ENCODE results near the gene KCNN4. TPM values are rescaled to one million over a fixed set of nuclear protein-coding genes. Genes with fewer than 3 reads are reported as not detected.

The KCNN4 gene
- total and polyA plus RNA-seq, 4 donors, result 0.14 to 30.3 (median 0.51) TPM

GRCh38 chr19:43748685-43749084 is 32.1 kb downstream of the KCNN4 start:
- H3K4me3 ChIP-seq (ENCODE audit: low read depth in 1 of 3, low read length in 3 of 3), result no peak overlapping the region
- TF ChIP-seq EGR1 (IDR thresholded peaks at IDR 0.05; ENCODE audit: low read depth in 2 of 2) (no peak), JUND (IDR thresholded peaks at IDR 0.05) (no peak), SP1 (IDR thresholded peaks at IDR 0.05) (no peak), FOXA2 (IDR thresholded peaks at IDR 0.05) (no peak), NR2F2 (IDR thresholded peaks at IDR 0.05) (no peak), YY1 (IDR thresholded peaks at IDR 0.05) (no peak), RXRA (IDR thresholded peaks at IDR 0.05) (no peak), GABPA (IDR thresholded peaks at IDR 0.05 in 1 of 2, conservative IDR thresholded peaks at IDR 0.05 in 1 of 2) (no peak)
- TF ChIP-seq, protein P1, sequence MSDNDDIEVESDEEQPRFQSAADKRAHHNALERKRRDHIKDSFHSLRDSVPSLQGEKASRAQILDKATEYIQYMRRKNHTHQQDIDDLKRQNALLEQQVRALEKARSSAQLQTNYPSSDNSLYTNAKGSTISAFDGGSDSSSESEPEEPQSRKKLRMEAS (IDR thresholded peaks at IDR 0.05), result no peak
- TF ChIP-seq, protein P2, sequence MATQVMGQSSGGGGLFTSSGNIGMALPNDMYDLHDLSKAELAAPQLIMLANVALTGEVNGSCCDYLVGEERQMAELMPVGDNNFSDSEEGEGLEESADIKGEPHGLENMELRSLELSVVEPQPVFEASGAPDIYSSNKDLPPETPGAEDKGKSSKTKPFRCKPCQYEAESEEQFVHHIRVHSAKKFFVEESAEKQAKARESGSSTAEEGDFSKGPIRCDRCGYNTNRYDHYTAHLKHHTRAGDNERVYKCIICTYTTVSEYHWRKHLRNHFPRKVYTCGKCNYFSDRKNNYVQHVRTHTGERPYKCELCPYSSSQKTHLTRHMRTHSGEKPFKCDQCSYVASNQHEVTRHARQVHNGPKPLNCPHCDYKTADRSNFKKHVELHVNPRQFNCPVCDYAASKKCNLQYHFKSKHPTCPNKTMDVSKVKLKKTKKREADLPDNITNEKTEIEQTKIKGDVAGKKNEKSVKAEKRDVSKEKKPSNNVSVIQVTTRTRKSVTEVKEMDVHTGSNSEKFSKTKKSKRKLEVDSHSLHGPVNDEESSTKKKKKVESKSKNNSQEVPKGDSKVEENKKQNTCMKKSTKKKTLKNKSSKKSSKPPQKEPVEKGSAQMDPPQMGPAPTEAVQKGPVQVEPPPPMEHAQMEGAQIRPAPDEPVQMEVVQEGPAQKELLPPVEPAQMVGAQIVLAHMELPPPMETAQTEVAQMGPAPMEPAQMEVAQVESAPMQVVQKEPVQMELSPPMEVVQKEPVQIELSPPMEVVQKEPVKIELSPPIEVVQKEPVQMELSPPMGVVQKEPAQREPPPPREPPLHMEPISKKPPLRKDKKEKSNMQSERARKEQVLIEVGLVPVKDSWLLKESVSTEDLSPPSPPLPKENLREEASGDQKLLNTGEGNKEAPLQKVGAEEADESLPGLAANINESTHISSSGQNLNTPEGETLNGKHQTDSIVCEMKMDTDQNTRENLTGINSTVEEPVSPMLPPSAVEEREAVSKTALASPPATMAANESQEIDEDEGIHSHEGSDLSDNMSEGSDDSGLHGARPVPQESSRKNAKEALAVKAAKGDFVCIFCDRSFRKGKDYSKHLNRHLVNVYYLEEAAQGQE (IDR thresholded peaks at IDR 0.05), result no peak
- no peak overlapping the region for H3K27ac ChIP-seq (ENCODE audit: low read depth in 1 of 2, low read length in 2 of 2)
- no peaks in the 10 kb centered on the region for H3K9me3 ChIP-seq (ENCODE audit: control insufficient read depth in 4 of 4, low read length in 3 of 4)
- WGBS, result 84% methylated on average over 4 of the region's 4 CpGs
- H3K27me3 ChIP-seq (ENCODE audit: control insufficient read depth in 4 of 4, insufficient read depth in 4 of 4, low read length in 3 of 4), result no peaks in the 10 kb centered on the region
- H3K9ac ChIP-seq (ENCODE audit: low read depth in 1 of 2, low read length in 2 of 2), result no peak overlapping the region
- no peak for DNase-seq (ENCODE audit: low spot score)
- peaks cover 2 to 51% (median 17%) of the 10 kb centered on the region in 4 donors for H3K36me3 ChIP-seq (ENCODE audit: control insufficient read depth in 4 of 4, insufficient read depth in 3 of 4, low read depth in 1 of 4, low read length in 3 of 4)
- H3K4me1 ChIP-seq (ENCODE audit: control insufficient read depth in 4 of 4, insufficient read depth in 4 of 4, low read length in 3 of 4), result peaks cover under 1 to 8% (median 5%) of the 10 kb centered on the region in 4 donors

DNA sequence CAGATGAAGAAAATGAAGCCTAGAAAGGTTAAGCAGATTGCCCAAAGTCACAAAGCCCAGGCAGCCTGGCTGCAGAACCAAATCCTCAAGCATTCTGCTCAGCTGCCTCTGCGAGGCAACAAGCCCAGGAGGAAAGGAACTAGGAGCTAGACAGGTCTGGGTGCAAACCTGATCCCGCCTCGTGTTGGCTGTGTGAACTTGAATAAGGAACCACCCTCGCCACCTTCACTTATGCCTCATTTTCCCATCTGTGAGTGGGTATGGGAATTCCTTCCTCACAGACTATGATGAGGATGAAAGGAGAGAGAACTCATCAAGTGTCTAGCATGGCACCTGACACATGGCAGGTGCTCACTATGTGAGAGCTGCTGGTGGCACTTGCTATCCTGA is 32.6 kb downstream of the KCNN4 start:
- no peak overlapping the region for H3K4me3 ChIP-seq (ENCODE audit: low read depth in 1 of 3, low read length in 3 of 3)
- WGBS, result 93% methylated on average over 4 of the region's 4 CpGs

More for the DNA sequence above, 32.6 kb downstream of the KCNN4 start:
- H3K27ac ChIP-seq (ENCODE audit: low read depth in 1 of 2, low read length in 2 of 2), result no peak overlapping the region
- no peaks in the 10 kb centered on the region for H3K27me3 ChIP-seq (ENCODE audit: control insufficient read depth in 4 of 4, insufficient read depth in 4 of 4, low read length in 3 of 4)
- H3K36me3 ChIP-seq (ENCODE audit: control insufficient read depth in 4 of 4, insufficient read depth in 3 of 4, low read depth in 1 of 4, low read length in 3 of 4), result peaks cover 2 to 55% (median 20%) of the 10 kb centered on the region in 4 donors
- H3K9me3 ChIP-seq (ENCODE audit: control insufficient read depth in 4 of 4, low read length in 3 of 4), result no peaks in the 10 kb centered on the region
- DNase-seq (ENCODE audit: low spot score), result no peak
- no peak overlapping the region for H3K9ac ChIP-seq (ENCODE audit: low read depth in 1 of 2, low read length in 2 of 2)
- TF ChIP-seq, protein P2 (IDR thresholded peaks at IDR 0.05), result no peak
- TF ChIP-seq TAF1 (conservative IDR thresholded peaks at IDR 0.05) (no peak), HNF4G (IDR thresholded peaks at IDR 0.05) (no peak), ATF3 (IDR thresholded peaks at IDR 0.05) (no peak), JUND (IDR thresholded peaks at IDR 0.05) (no peak), YY1 (IDR thresholded peaks at IDR 0.05) (no peak), EGR1 (IDR thresholded peaks at IDR 0.05; ENCODE audit: low read depth in 2 of 2) (no peak), FOXA1 (IDR thresholded peaks at IDR 0.05) (no peak)
- TF ChIP-seq, protein P3, sequence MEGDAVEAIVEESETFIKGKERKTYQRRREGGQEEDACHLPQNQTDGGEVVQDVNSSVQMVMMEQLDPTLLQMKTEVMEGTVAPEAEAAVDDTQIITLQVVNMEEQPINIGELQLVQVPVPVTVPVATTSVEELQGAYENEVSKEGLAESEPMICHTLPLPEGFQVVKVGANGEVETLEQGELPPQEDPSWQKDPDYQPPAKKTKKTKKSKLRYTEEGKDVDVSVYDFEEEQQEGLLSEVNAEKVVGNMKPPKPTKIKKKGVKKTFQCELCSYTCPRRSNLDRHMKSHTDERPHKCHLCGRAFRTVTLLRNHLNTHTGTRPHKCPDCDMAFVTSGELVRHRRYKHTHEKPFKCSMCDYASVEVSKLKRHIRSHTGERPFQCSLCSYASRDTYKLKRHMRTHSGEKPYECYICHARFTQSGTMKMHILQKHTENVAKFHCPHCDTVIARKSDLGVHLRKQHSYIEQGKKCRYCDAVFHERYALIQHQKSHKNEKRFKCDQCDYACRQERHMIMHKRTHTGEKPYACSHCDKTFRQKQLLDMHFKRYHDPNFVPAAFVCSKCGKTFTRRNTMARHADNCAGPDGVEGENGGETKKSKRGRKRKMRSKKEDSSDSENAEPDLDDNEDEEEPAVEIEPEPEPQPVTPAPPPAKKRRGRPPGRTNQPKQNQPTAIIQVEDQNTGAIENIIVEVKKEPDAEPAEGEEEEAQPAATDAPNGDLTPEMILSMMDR (IDR thresholded peaks at IDR 0.05; ENCODE audit: low read depth, low read length, missing input control), result no peak
- peaks cover 0 to 4% (median 1%) of the 10 kb centered on the region in 4 donors for H3K4me1 ChIP-seq (ENCODE audit: control insufficient read depth in 4 of 4, insufficient read depth in 4 of 4, low read length in 3 of 4)

Measured in liver (tissue), 9 donors.